K562 (cell line): ENCODE data around the gene PIGL. TPM values are rescaled to one million over a fixed set of nuclear protein-coding genes. Genes with fewer than 3 reads are reported as not detected.

Experiments used
- AFF1 ChIP-seq, 2 experiments: fragments of 450-650 bp; IDR thresholded peaks; 2 replicates each; pipeline ENCODE4 v1.6.1; 2018; ENCODE audit warnings: mild to moderate bottlenecking in 2 of 2, low read depth in 1 of 2; ENCODE audit not compliant: partially characterized antibody in 2 of 2
- BRCA1 ChIP-seq, 2 experiments: fragments of 450-650 bp in 1 of 2; sonication (generic) in 1 of 2; formaldehyde crosslinking in 1 of 2; IDR thresholded peaks; 2 replicates each; pipeline versions ENCODE4 v1.5.0 to v1.6.1; 2017 to 2020; ENCODE audit warnings: mild to moderate bottlenecking in 1 of 2, missing genetic modification reagents in 1 of 2
- CBX2 ChIP-seq: fragments of 200-600 bp; sonication (generic); IDR thresholded peaks from one replicate; pipeline ENCODE4 v1.6.1; 2012; ENCODE audit warnings: mild to moderate bottlenecking, low read length, inconsistent platforms; ENCODE audit not compliant: insufficient read depth, poor library complexity, severe bottlenecking
- CBX3 ChIP-seq, 2 experiments: IDR thresholded peaks; 1 replicate in 1 of 2; 2 replicates in 1 of 2; pipeline ENCODE4 v1.6.1; 2012; ENCODE audit warnings: inconsistent platforms in 2 of 2, low read length in 2 of 2, borderline replicate concordance in 1 of 2, control low read depth in 1 of 2
- CHD1 ChIP-seq: fragments of 200-600 bp; sonication (generic); IDR thresholded peaks from one replicate; pipeline ENCODE4 v1.6.1; 2012; ENCODE audit warnings: mild to moderate bottlenecking, moderate library complexity, low read length, inconsistent platforms
- CHD4 ChIP-seq: fragments of 200-600 bp; sonication (generic); IDR thresholded peaks from 3 replicates; pipeline ENCODE4 v1.6.1; 2012; ENCODE audit warnings: low read depth, mild to moderate bottlenecking, mixed read lengths, low read length, inconsistent platforms; ENCODE audit not compliant: insufficient read depth, insufficient replicate concordance, poor library complexity, severe bottlenecking
- CREB1 ChIP-seq, 2 experiments: sonication (generic) in 1 of 2; formaldehyde crosslinking in 1 of 2; IDR thresholded peaks; 2 replicates each; pipeline versions ENCODE4 v1.6.1 to v1.8.0; 2012 to 2022; ENCODE audit warnings: inconsistent platforms in 1 of 2, mild to moderate bottlenecking in 1 of 2, missing genetic modification reagents in 1 of 2, moderate library complexity in 1 of 2
- DMBX1 ChIP-seq: fragments of 250-450 bp; sonication (Bioruptor Pico); IDR thresholded peaks from 2 replicates; pipeline ENCODE4 v1.8.0; 2022; ENCODE audit warnings: inconsistent platforms, mild to moderate bottlenecking, moderate library complexity, borderline replicate concordance
- ELF1 ChIP-seq: fragments of 200-800 bp; sonication (Bioruptor generic); IDR thresholded peaks from 2 replicates; pipeline ENCODE4 v1.6.1; 2016; ENCODE audit warnings: missing genetic modification characterization, missing compliant biosample characterization
- FOXO4 ChIP-seq: fragments of 450-650 bp; formaldehyde crosslinking; IDR thresholded peaks from 2 replicates; pipeline ENCODE4 v1.4.0; 2020; ENCODE audit warnings: mild to moderate bottlenecking, moderate library complexity
- HES1 ChIP-seq: fragments of 450-650 bp; IDR thresholded peaks from 2 replicates; pipeline ENCODE4 v1.6.1; 2016; ENCODE audit warnings: low read depth, mild to moderate bottlenecking, moderate library complexity
- KAT2B ChIP-seq: IDR thresholded peaks from one replicate; pipeline ENCODE4 v1.6.1; 2012; ENCODE audit warnings: low read depth, mild to moderate bottlenecking, control low read depth, inconsistent platforms, low read length, moderate library complexity
- NKRF ChIP-seq: fragments of 450-650 bp; IDR thresholded peaks from 2 replicates; pipeline ENCODE4 v1.6.1; 2016; ENCODE audit warnings: borderline replicate concordance
- PHB2 ChIP-seq: fragments of 450-650 bp; IDR thresholded peaks from 2 replicates; pipeline ENCODE4 v1.6.1; 2017; ENCODE audit warnings: low read depth
- POLR2A ChIP-seq: fragments of 450-650 bp; conservative IDR thresholded peaks from 2 replicates; pipeline ENCODE4 v1.6.1; 2016
- SRF ChIP-seq, 2 experiments: fragments of 250-450, 450-650 bp in 1 of 2; sonication (Bioruptor Pico) in 1 of 2; sonication (generic) in 1 of 2; formaldehyde crosslinking; IDR thresholded peaks; 2 replicates each; pipeline versions ENCODE4 v1.5.0 to v1.5.1; 2020 to 2022; ENCODE audit warnings: mild to moderate bottlenecking in 1 of 2, missing genetic modification reagents in 1 of 2
- TCF7L2 ChIP-seq: fragments of 150-350 bp; IDR thresholded peaks from 2 replicates; pipeline ENCODE4 v1.6.1; 2016; ENCODE audit warnings: low read depth, mild to moderate bottlenecking, low read length, moderate library complexity
- TFAM ChIP-seq: fragments of 250-450 bp; sonication (Bioruptor Pico); conservative IDR thresholded peaks from 2 replicates; pipeline ENCODE4 v1.5.0; 2021; ENCODE audit warnings: mild to moderate bottlenecking, moderate library complexity
- ZNF780A ChIP-seq: fragments of 250-450 bp; sonication (Bioruptor Pico); IDR thresholded peaks from 2 replicates; pipeline ENCODE4 v1.5.0; 2021; ENCODE audit warnings: mild to moderate bottlenecking
- polyA plus RNA-seq, 8 experiments: library from polyadenylated mRNA; depleted of rRNA in 4 of 8; stranded (reverse) in 5 of 8; unstranded in 3 of 8; fragments of >200 nt; fragmentation: Nextera tagmentation in 2 of 8; fragmentation: Illumina TruSeq in 1 of 8; extraction: Ambion mirVana in 2 of 8; extraction: Trizol in 1 of 8; gene quantifications; 2 replicates each; pipeline versions ENCODE4 v1.2.1 to v1.2.3, GENCODE V29; 2011 to 2014; ENCODE audit warnings: inconsistent platforms in 1 of 8, missing spikeins in 1 of 8
- total RNA-seq, 7 experiments: library from RNA; depleted of rRNA in 6 of 7; stranded (reverse); fragments of >200 nt in 6 of 7; fragmentation: Illumina TruSeq in 2 of 7; extraction: Trizol in 2 of 7; gene quantifications; 2 replicates each; pipeline versions ENCODE4 v1.2.1 to v1.2.3, GENCODE V29; 2011 to 2021; ENCODE audit warnings: low replicate concordance in 1 of 7

Gene PIGL
- total and polyA plus RNA-seq, 9 of the 15 experiments (the other 6 are each of a cell fraction or from before 2014, with no cell fraction given), result 19.9 to 55.3 (median 29.6) TPM

- TF ChIP-seq HES1, result no peak
- TF ChIP-seq POLR2A, result peak; percentile 90
- no peak for TF ChIP-seq ZNF780A (CRISPR knock-in tag)
- no peak for TF ChIP-seq BRCA1 (IDR thresholded peaks at IDR 0.05)
- no peak for TF ChIP-seq BRCA1 (CRISPR knock-in tag; IDR thresholded peaks at IDR 0.05)
- no peak for TF ChIP-seq DMBX1 (CRISPR knock-in tag)
- TF ChIP-seq PHB2, result no peak
- TF ChIP-seq ELF1 (tag), result no peak
- peak; percentile 37; the same call in 1 of the 2 replicates for TF ChIP-seq NKRF
- TF ChIP-seq CREB1 (IDR thresholded peaks at IDR 0.05), result no peak
- peak; percentile 0; the same call in 1 of the 2 replicates for TF ChIP-seq CREB1 (CRISPR knock-in tag; IDR thresholded peaks at IDR 0.05)
- no peak for TF ChIP-seq CBX3 (IDR thresholded peaks at IDR 0.05; ENCODE audit: borderline replicate concordance in 1 of 2, low read length in 2 of 2)
- TF ChIP-seq TCF7L2, result no peak
- TF ChIP-seq AFF1 (IDR thresholded peaks at IDR 0.05; ENCODE audit: low read depth in 1 of 2, partially characterized antibody in 2 of 2), result no peak
- TF ChIP-seq CHD4, result no peak
- no peak for TF ChIP-seq FOXO4 (CRISPR knock-in tag)
- no peak for TF ChIP-seq TFAM
- no peak for TF ChIP-seq SRF (CRISPR knock-in tag; IDR thresholded peaks at IDR 0.05)
- peak; percentile 68 for TF ChIP-seq CHD1
- no peak for TF ChIP-seq KAT2B
- no peak for TF ChIP-seq CBX2
Measured at GRCh38 chr17:16215273-16215964, 1.6 kb upstream of the PIGL start, which contains the start of gene NCOR1 (continued).
